Islet precursor cell (in vitro differentiated cells): ENCODE data around the gene NDRG3.

ENCODE experiments used
- DNase-seq: peaks from one replicate; pipeline ENCODE4 v3.0.0-alpha.2; 2018

Gene NDRG3

GRCh38 chr20:36605399-36606157 lies 140.3 kb downstream of the NDRG3 start, which contains the start of gene RAB5IF:
RAB5IF (plus strand) TSS chr20:36605779; CDS start chr20:36605952, 173 bp downstream.
- peak; percentile 99 for DNase-seq

GRCh38 chr20:36604952-36605398 lies 140.9 kb downstream of the NDRG3 start:
- no peak for DNase-seq
